Gastrocnemius medialis (tissue), 4 donors: ENCODE measurements around the gene HMMR. TPM values are rescaled to one million over a fixed set of nuclear protein-coding genes. Genes with fewer than 3 reads are reported as not detected.

Experiments used
- ATAC-seq, 2 donors: fragments of 150-250 bp; one replicate each; pipeline ENCODE4 v1.9.1; 2016
- DNase-seq, 2 donors: peaks; one replicate each; pipeline ENCODE4 v3.0.0-alpha.2; 2019
- H3K27ac ChIP-seq, 4 donors: fragments of 200-600 bp; sonication (generic); 1 replicate in 1 of 4; 2 replicates in 3 of 4; pipeline ENCODE4 v1.5.1; 2016 to 2018; ENCODE audit warnings: mild to moderate bottlenecking in 2 of 4, moderate library complexity in 1 of 4
- H3K27me3 ChIP-seq, 3 donors: fragments of 200-600 bp; sonication (generic) in 2 of 3; 1 replicate in 1 of 3; 2 replicates in 2 of 3; pipeline versions ENCODE4 v1.5.1 to v1.6.0; 2016 to 2019; ENCODE audit warnings: mild to moderate bottlenecking in 1 of 3, moderate library complexity in 1 of 3
- H3K36me3 ChIP-seq, 2 donors: fragments of 200-600 bp; sonication (generic) in 1 of 2; one replicate each; pipeline ENCODE4 v1.5.1; 2017 to 2018
- H3K4me1 ChIP-seq, 2 donors: fragments of 200-600 bp; sonication (generic) in 1 of 2; one replicate each; pipeline ENCODE4 v1.5.1; 2016 to 2017; ENCODE audit warnings: mild to moderate bottlenecking in 2 of 2
- H3K4me3 ChIP-seq, 4 donors: fragments of 200-600 bp; sonication (generic) in 3 of 4; 1 replicate in 1 of 4; 2 replicates in 3 of 4; pipeline ENCODE4 v1.5.1; 2016 to 2019; ENCODE audit warnings: mild to moderate bottlenecking in 2 of 4
- H3K9me3 ChIP-seq, 3 donors: fragments of 200-600 bp; sonication (generic) in 2 of 3; 1 replicate in 1 of 3; 2 replicates in 2 of 3; pipeline ENCODE4 v1.5.1; 2016 to 2019
- CTCF ChIP-seq, 5 experiments: fragments of 450-650 bp in 3 of 5; fragments of 200-600 bp in 2 of 5; sonication (generic) in 2 of 5; IDR thresholded peaks in 4 of 5; conservative IDR thresholded peaks in 1 of 5; 1 replicate in 4 of 5; 2 replicates in 1 of 5; pipeline ENCODE4 v1.5.1; 2016 to 2019; ENCODE audit warnings: antibody characterized with exemption in 5 of 5, mild to moderate bottlenecking in 3 of 5, moderate library complexity in 3 of 5
- POLR2A ChIP-seq, 2 donors: fragments of 450-650 bp; IDR thresholded peaks; one replicate each; pipeline ENCODE4 v1.6.1; 2017; ENCODE audit warnings: antibody characterized with exemption in 2 of 2, mild to moderate bottlenecking in 2 of 2, moderate library complexity in 2 of 2
- in situ Hi-C, 4 donors: fragments of 200-750 bp; cut with MboI; loops; one replicate each; pipeline versions ENCODE4 v1.15.0 to v1.8.0; 2017; ENCODE audit warnings: low sequenced_read_pairs in 4 of 4
- intact Hi-C: fragments of 100-400 bp; cut with DNase I; formaldehyde crosslinking; loops from one replicate; pipeline ENCODE4 v1.15.1; 2023; ENCODE audit warnings: low total_unique reads
- total RNA-seq, 4 donors: library from RNA; depleted of rRNA; stranded (reverse); fragments of >200 nt; gene quantifications; one replicate each; pipeline versions ENCODE4 v1.1.0 to v1.2.3, GENCODE V29; 2016

Gene HMMR
- total RNA-seq, 4 donors from 2014 or later = 0.12 to 1.3 (median 0.55) TPM

DNA sequence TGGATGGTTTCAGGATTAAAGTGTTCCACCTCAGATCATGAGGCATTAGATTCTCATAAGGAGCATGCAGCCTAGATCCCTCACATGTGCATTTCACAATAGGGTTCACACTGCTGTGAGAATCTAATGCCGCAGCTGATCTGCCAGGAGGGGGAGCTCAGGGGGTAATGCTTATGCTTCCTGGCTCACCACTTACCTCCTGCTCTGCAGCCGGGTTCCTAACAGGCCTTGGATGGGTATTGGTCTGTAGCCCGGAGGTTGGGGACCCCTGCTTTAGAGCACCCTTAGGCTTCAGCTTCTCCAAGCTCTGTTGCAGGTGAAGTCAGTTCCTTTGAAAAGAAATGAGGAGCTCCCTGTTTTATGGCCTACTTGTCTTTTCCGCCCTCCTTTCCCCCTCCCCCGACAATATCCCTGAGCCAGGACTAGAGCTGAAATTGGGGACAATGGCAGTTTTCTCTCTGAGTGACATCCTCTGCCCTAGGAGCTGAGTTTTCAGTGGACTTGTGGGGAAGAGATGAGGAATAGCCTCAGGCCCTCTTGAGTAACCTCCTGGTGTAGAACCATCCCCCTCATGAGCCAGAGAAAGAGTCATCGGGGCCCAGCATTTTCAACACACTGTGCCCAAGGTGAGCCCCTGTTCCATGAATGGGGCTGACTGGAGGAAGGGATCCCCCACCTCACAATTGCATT is 28.8 kb downstream of the HMMR start:
- TF ChIP-seq CTCF (IDR thresholded peaks at IDR 0.05 in 4 of 5, conservative IDR thresholded peaks at IDR 0.05 in 1 of 5) (no peak), POLR2A (IDR thresholded peaks at IDR 0.05) (no peak)
- Histone ChIP-seq H3K27me3 (no peaks in the 10 kb centered on the region), H3K36me3 (no peaks in the 10 kb centered on the region), H3K4me1 (no peaks in the 10 kb centered on the region), H3K27ac (no peak overlapping the region), H3K4me3 (no peak overlapping the region), H3K9me3 (no peaks in the 10 kb centered on the region)
- in situ Hi-C loops = no loop called here
- no peak for ATAC-seq
- intact Hi-C loops = no loop called here
- no peak for DNase-seq

DNA sequence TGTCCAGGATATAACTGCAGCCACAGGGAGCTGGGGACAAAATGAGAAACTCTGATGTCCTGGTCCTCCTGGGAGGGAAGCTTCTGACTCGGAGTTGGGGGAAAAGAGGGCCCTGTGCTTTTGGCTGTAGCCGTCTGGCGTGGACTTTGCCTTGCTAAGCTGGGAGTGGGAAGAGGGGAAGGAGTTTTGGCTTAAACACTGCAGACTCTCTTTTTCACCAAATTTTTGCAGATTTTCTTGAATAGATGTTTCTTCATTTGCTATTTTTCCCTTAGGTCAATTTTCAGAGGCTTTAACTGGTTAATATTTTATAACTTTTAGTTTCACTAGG is 29.3 kb downstream of the HMMR start:
- no peak overlapping the region for H3K27ac ChIP-seq
- ATAC-seq (no peak), DNase-seq (no peak)
- H3K4me3 ChIP-seq = no peak overlapping the region
- no peaks in the 10 kb centered on the region for H3K9me3 ChIP-seq
- no peak for TF ChIP-seq CTCF (IDR thresholded peaks at IDR 0.05 in 4 of 5, conservative IDR thresholded peaks at IDR 0.05 in 1 of 5)
- TF ChIP-seq POLR2A (IDR thresholded peaks at IDR 0.05) = no peak
- no peaks in the 10 kb centered on the region for H3K36me3 ChIP-seq
- H3K27me3 ChIP-seq = no peaks in the 10 kb centered on the region
- in situ Hi-C loops (no loop called here), intact Hi-C loops (no loop called here)
- no peaks in the 10 kb centered on the region for H3K4me1 ChIP-seq

DNA sequence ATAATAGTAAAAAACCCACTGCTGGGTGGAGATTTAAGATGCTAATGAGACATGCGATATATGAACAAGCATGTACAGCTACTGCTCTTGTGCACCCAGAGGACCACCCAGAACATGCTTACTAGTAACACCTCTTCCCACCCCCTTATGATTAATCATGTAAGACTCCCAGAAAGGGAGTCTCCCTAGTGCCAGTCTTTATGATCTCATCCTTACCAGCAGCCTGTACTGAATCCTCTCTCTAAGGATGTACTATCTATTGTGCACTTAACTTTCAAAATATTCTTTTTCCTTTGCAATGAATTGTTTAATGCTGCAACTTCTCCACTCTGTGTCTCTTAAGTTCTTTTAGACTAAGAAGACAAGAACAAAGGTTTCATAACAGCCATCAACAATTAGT is 35.9 kb downstream of the HMMR start:
- Histone ChIP-seq H3K9me3 (no peaks in the 10 kb centered on the region), H3K36me3 (no peaks in the 10 kb centered on the region), H3K27ac (no peak overlapping the region), H3K4me1 (no peaks in the 10 kb centered on the region), H3K27me3 (no peaks in the 10 kb centered on the region), H3K4me3 (no peak overlapping the region)
- in situ Hi-C loops (no loop called here), intact Hi-C loops (no loop called here)
- TF ChIP-seq POLR2A (IDR thresholded peaks at IDR 0.05) = no peak
- no peak for TF ChIP-seq CTCF (IDR thresholded peaks at IDR 0.05 in 4 of 5, conservative IDR thresholded peaks at IDR 0.05 in 1 of 5)
- no peak for DNase-seq
- no peak for ATAC-seq

DNA sequence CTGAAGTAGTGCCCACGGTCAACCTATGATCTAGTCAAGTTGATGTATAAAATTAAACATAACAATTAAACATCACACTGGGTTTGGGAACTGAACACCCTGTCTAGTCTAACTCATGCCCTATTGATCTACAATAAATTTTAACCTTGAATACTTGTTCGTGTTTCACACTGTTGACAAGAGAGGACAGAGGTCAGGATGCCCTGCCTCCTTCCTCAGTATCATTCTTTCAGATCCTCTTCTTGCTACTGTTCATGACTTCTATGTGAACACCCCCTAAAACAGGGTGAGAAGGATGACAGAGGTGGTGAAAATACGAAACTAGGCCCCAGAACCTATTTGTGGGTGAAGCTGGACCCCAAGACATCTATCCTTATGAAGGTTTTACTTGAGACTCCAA is 36.9 kb downstream of the HMMR start:
- TF ChIP-seq CTCF (IDR thresholded peaks at IDR 0.05 in 4 of 5, conservative IDR thresholded peaks at IDR 0.05 in 1 of 5) (no peak), POLR2A (IDR thresholded peaks at IDR 0.05) (no peak)
- ATAC-seq (no peak), DNase-seq (no peak)
- Histone ChIP-seq H3K36me3 (no peaks in the 10 kb centered on the region), H3K27me3 (no peaks in the 10 kb centered on the region), H3K27ac (no peak overlapping the region), H3K4me3 (no peak overlapping the region), H3K4me1 (peaks cover 0 to 1% of the 10 kb centered on the region in 2 donors), H3K9me3 (no peaks in the 10 kb centered on the region)
- in situ Hi-C loops = no loop called here
- intact Hi-C loops = no loop called here

GRCh38 chr5:163498886-163499285 is 38.5 kb downstream of the HMMR start:
- intact Hi-C loops (no loop called here), in situ Hi-C loops (no loop called here)
- no peaks in the 10 kb centered on the region for H3K36me3 ChIP-seq
- ATAC-seq = no peak
- no peak overlapping the region for H3K4me3 ChIP-seq
- no peaks in the 10 kb centered on the region for H3K27me3 ChIP-seq
- no peak for DNase-seq
- TF ChIP-seq POLR2A (IDR thresholded peaks at IDR 0.05) (no peak), CTCF (IDR thresholded peaks at IDR 0.05 in 4 of 5, conservative IDR thresholded peaks at IDR 0.05 in 1 of 5) (no peak)
- no peak overlapping the region for H3K27ac ChIP-seq
- peaks cover 15% of the 10 kb centered on the region in 2 donors for H3K4me1 ChIP-seq
- H3K9me3 ChIP-seq = no peaks in the 10 kb centered on the region
